NCI-H226 (cell line): Measurements from ENCODE around the gene C1QTNF6.

ENCODE experiments used
- DNase-seq: peaks from one replicate; pipeline ENCODE4 v3.0.0-alpha.2; 2015

Gene C1QTNF6

GRCh38 chr22:37223965-37224551, 36.0 kb upstream of the C1QTNF6 start:
- DNase-seq, result no peak

- no peak for DNase-seq
Observed at GRCh38 chr22:37222440-37222971, 34.5 kb upstream of the C1QTNF6 start.

- no peak for DNase-seq
Observed at GRCh38 chr22:37221424-37222333, 33.6 kb upstream of the C1QTNF6 start.

- no peak for DNase-seq
Observed at GRCh38 chr22:37220543-37220981, 32.5 kb upstream of the C1QTNF6 start.

GRCh38 chr22:37219533-37219932, 31.5 kb upstream of the C1QTNF6 start:
- DNase-seq, result no peak

GRCh38 chr22:37218771-37219411, 30.8 kb upstream of the C1QTNF6 start:
- DNase-seq, result no peak

- DNase-seq, result no peak
Observed at GRCh38 chr22:37218399-37218770, 30.3 kb upstream of the C1QTNF6 start.

GRCh38 chr22:37215890-37216289, 27.8 kb upstream of the C1QTNF6 start:
- no peak for DNase-seq

- DNase-seq, result no peak
Observed at GRCh38 chr22:37214731-37215030, 26.6 kb upstream of the C1QTNF6 start.

- no peak for DNase-seq
Observed at GRCh38 chr22:37213941-37214730, 26.1 kb upstream of the C1QTNF6 start.

- no peak for DNase-seq
Observed at GRCh38 chr22:37213218-37213855, 25.3 kb upstream of the C1QTNF6 start.

- no peak for DNase-seq
Observed at GRCh38 chr22:37212174-37212906, 24.3 kb upstream of the C1QTNF6 start, which contains the start of gene SSTR3. Gene SSTR3 (minus strand): TSS chr22:37212477. CDS start chr22:37207803, 4,674 bp downstream.

GRCh38 chr22:37211866-37212173, 23.8 kb upstream of the C1QTNF6 start:
- DNase-seq, result no peak

GRCh38 chr22:37211075-37211865, 23.2 kb upstream of the C1QTNF6 start:
- no peak for DNase-seq

GRCh38 chr22:37210041-37210803, 22.2 kb upstream of the C1QTNF6 start:
- no peak for DNase-seq

- no peak for DNase-seq
Observed at GRCh38 chr22:37209140-37209845, 21.2 kb upstream of the C1QTNF6 start.

GRCh38 chr22:37208401-37209139, 20.5 kb upstream of the C1QTNF6 start:
- no peak for DNase-seq

GRCh38 chr22:37207981-37208380, 19.9 kb upstream of the C1QTNF6 start:
- DNase-seq, result no peak
